ENCODE measurements around the gene SCMH1. TPM values are rescaled to one million over a fixed set of nuclear protein-coding genes. Genes with fewer than 3 reads are reported as not detected.

SCMH1 gene
- total RNA-seq, 4 donors from 2014 or later: 76.5 to 110 (median 92.4) TPM

DNA sequence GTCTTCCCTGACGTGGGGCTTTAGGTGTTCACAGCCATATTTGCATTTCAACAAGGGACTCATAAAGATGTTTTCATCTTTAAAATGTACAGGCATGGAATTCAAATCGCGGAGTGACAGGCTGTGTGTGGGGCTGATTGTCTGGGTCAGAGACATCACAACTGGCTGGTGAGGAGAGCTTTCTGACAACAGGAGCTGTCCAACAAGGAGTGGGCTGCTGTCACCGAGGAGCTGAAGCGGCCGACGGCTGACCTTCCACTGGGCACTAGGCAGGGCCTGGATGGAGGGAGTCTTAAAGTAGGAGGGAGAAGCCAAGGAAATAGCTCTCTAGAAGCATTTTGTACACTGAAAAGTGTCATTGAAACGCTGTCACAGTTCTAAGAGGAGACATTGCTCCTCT is 30.5 kb upstream of the SCMH1 start:
- no peak overlapping the region for H3K4me3 ChIP-seq
- H3K4me1 ChIP-seq: peaks cover 0 to 9% (median 3%) of the 10 kb centered on the region in 4 donors
- no peaks in the 10 kb centered on the region for H3K9me3 ChIP-seq
- no peak for TF ChIP-seq EP300 (IDR thresholded peaks at IDR 0.05)
- no peak for TF ChIP-seq POLR2A (IDR thresholded peaks at IDR 0.05; ENCODE audit: low read depth)
- TF ChIP-seq, protein P1, sequence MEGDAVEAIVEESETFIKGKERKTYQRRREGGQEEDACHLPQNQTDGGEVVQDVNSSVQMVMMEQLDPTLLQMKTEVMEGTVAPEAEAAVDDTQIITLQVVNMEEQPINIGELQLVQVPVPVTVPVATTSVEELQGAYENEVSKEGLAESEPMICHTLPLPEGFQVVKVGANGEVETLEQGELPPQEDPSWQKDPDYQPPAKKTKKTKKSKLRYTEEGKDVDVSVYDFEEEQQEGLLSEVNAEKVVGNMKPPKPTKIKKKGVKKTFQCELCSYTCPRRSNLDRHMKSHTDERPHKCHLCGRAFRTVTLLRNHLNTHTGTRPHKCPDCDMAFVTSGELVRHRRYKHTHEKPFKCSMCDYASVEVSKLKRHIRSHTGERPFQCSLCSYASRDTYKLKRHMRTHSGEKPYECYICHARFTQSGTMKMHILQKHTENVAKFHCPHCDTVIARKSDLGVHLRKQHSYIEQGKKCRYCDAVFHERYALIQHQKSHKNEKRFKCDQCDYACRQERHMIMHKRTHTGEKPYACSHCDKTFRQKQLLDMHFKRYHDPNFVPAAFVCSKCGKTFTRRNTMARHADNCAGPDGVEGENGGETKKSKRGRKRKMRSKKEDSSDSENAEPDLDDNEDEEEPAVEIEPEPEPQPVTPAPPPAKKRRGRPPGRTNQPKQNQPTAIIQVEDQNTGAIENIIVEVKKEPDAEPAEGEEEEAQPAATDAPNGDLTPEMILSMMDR (IDR thresholded peaks at IDR 0.05): no peak
- TF ChIP-seq POLR2AphosphoS5 (IDR thresholded peaks at IDR 0.05): no peak
- no peak overlapping the region for H3K27ac ChIP-seq (replicated peaks in 1 of 4)
- DNase-seq (ENCODE audit: extremely low spot score): no peak
- 78% methylated on average over 8 of the region's 8 CpGs for WGBS
- no peaks in the 10 kb centered on the region for H3K36me3 ChIP-seq
- peaks cover 0 to 19% (median 0%) of the 10 kb centered on the region in 4 donors for H3K27me3 ChIP-seq
- intact Hi-C loops (cut with DNase I): no loop called here

DNA sequence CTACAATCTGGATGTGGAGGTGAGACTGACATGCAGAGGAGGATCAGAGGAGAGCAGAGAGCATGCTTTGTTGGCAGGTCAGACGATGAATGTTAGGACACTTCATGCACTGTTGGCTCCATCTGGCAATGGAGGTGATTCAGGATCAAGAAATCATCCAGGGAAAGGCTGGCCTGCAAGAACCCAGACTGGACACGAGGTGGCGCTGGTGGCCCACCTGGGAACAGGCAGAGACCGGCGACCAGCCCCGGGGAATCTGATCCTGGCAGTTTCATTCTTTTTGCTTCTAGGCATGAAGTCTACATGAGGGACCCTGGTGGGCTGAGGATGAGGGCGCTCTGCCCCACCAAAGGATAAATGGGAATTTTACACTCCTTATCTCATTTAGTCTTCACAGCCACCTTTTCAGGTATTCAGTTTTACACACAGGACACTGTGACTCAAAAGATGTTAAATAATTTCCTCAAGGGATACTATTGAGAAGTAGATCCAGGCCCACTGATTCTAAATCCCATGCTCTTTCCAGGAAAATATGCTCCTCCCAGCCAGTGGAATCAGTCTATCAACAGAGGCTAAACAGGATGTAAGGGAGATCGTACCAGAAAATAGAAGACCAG is 26.2 kb upstream of the SCMH1 start:
- Histone ChIP-seq H3K9me3 (no peaks in the 10 kb centered on the region), H3K4me1 (peaks cover 0 to 6% (median 3%) of the 10 kb centered on the region in 4 donors), H3K36me3 (no peaks in the 10 kb centered on the region), H3K27ac (replicated peaks in 1 of 4) (no peak overlapping the region), H3K4me3 (no peak overlapping the region), H3K27me3 (no peaks in the 10 kb centered on the region)
- no peak for TF ChIP-seq EP300 (IDR thresholded peaks at IDR 0.05)
- TF ChIP-seq POLR2A (IDR thresholded peaks at IDR 0.05; ENCODE audit: low read depth): no peak
- peak in 1 of 2 donors; percentile 39 for TF ChIP-seq POLR2AphosphoS5 (IDR thresholded peaks at IDR 0.05)
- TF ChIP-seq, protein P1 (IDR thresholded peaks at IDR 0.05): peak; percentile 99 to 100 (median 99)
- no peak for DNase-seq (ENCODE audit: extremely low spot score)
- intact Hi-C loops (cut with DNase I): loop anchor here (1.0 to 5.0 kb wide), 3 partner anchors 149 to 249 kb away; no protein-coding TSS in a partner anchor
- 11% methylated on average over 8 of the region's 8 CpGs for WGBS

DNA sequence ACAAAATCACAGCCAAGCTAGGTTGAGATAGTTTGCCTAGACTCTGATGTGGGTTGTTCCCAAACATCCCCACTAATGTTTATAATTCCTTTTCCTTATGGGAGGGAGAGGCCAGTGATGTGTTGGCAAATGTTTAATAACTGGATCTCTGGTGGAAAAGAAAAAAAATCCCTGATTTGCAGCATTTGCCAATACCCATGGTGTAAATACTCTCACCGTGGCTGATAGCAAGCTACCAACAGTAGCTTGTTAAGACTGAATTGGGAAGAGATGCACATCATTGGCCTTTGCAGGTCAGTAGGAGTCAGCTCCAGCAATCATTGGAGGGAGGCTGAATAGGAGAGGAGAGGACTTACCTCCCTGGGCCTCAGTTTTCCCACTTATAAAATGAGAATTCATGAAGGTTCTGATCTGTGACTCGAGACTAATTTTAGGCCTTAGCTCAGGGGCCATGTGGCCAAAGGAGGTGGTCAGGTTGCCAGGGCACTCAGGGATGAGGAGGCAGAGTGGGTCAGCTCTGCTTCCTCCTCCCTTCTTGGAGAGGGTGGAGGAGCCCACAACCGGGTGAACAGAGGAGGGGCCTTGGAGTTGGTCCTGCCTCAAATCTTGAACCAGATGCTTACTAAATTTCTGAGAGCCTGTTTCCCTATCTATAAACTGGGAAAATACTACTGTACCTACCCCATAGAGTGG is 20.0 kb upstream of the SCMH1 start:
- intact Hi-C loops (cut with DNase I): no loop called here
- no peaks in the 10 kb centered on the region for H3K9me3 ChIP-seq
- H3K27ac ChIP-seq (replicated peaks in 1 of 4): no peak overlapping the region
- DNase-seq (ENCODE audit: extremely low spot score): no peak
- no peaks in the 10 kb centered on the region for H3K27me3 ChIP-seq
- H3K36me3 ChIP-seq: peaks cover 0 to 4% (median 0%) of the 10 kb centered on the region in 4 donors
- TF ChIP-seq EP300 (IDR thresholded peaks at IDR 0.05) (no peak), POLR2AphosphoS5 (IDR thresholded peaks at IDR 0.05) (no peak), POLR2A (IDR thresholded peaks at IDR 0.05; ENCODE audit: low read depth) (no peak)
- TF ChIP-seq, protein P1 (IDR thresholded peaks at IDR 0.05): no peak
- no peak overlapping the region for H3K4me3 ChIP-seq
- no peaks in the 10 kb centered on the region for H3K4me1 ChIP-seq
- 88% methylated on average over 3 of the region's 3 CpGs for WGBS

DNA sequence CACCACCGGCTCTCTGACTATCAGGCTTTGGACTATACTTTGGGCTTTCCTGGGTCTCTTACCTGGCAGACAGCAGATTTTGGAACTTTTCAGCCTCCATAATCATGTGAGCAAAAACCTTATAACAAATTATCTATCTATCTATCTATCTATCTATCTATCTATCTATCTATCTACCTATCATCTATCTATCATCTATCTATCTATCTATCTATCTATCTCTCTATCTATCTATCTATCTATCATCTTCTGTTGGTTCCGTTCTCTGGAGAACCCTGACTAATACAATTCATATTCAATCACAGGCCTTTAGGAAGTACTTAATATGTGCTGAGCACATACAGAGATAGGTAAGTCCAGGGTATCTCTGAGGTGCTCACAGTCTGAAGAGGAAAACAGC is 18.7 kb upstream of the SCMH1 start:
- H3K27me3 ChIP-seq: no peaks in the 10 kb centered on the region
- H3K4me1 ChIP-seq: no peaks in the 10 kb centered on the region
- TF ChIP-seq POLR2AphosphoS5 (IDR thresholded peaks at IDR 0.05) (no peak), EP300 (IDR thresholded peaks at IDR 0.05) (no peak), POLR2A (IDR thresholded peaks at IDR 0.05; ENCODE audit: low read depth) (no peak)
- TF ChIP-seq, protein P1 (IDR thresholded peaks at IDR 0.05): no peak
- H3K4me3 ChIP-seq: no peak overlapping the region
- peaks cover 0 to 4% (median 0%) of the 10 kb centered on the region in 4 donors for H3K36me3 ChIP-seq
- no peaks in the 10 kb centered on the region for H3K9me3 ChIP-seq
- intact Hi-C loops (cut with DNase I): no loop called here
- H3K27ac ChIP-seq (replicated peaks in 1 of 4): no peak overlapping the region
- WGBS: 92% methylated on average over 2 of the region's 2 CpGs
- no peak for DNase-seq (ENCODE audit: extremely low spot score)
